ENCODE data around the gene RASSF5. TPM values are rescaled to one million over a fixed set of nuclear protein-coding genes. Genes with fewer than 3 reads are reported as not detected.

The RASSF5 gene
- total and polyA plus RNA-seq, 2 of the 13 experiments (the other 11 are each of a cell fraction or from before 2014, with no cell fraction given) = 0.18 to 0.40 TPM

- no peak for TF ChIP-seq PCBP2 (optimal IDR thresholded peaks at IDR 0.05; ENCODE audit: low read depth, low read length, poor library complexity, severe bottlenecking)
- no peak for TF ChIP-seq HNF4A (CRISPR knock-in tag; IDR thresholded peaks at IDR 0.05)
- peak; percentile 18 for TF ChIP-seq RBM22 (optimal IDR thresholded peaks at IDR 0.05; ENCODE audit: low read length)
- no peak for TF ChIP-seq DNMT3B (CRISPR knock-in tag; conservative IDR thresholded peaks at IDR 0.05)
- no peak for TF ChIP-seq ATF5 (CRISPR knock-in tag; IDR thresholded peaks at IDR 0.05; ENCODE audit: low read depth)
- peak; percentile 48; the same call in 1 of the 2 replicates for TF ChIP-seq MTERF4 (CRISPR knock-in tag; IDR thresholded peaks at IDR 0.05)
- TF ChIP-seq KAT8 (CRISPR knock-in tag; IDR thresholded peaks at IDR 0.05) = peak; percentile 58; the same call in 1 of the 2 replicates
- 0 out of 2 replicates have a peak, but pooled peaks have one; percentile 52 for TF ChIP-seq ZNF605 (CRISPR knock-in tag; IDR thresholded peaks at IDR 0.05)
- TF ChIP-seq ZSCAN22 (CRISPR knock-in tag; IDR thresholded peaks at IDR 0.05) = 0 out of 2 replicates have a peak, but pooled peaks have one; percentile 36
- TF ChIP-seq THAP9 (CRISPR knock-in tag; IDR thresholded peaks at IDR 0.05; ENCODE audit: borderline replicate concordance) = peak; percentile 82
- TF ChIP-seq CAMTA2 (CRISPR knock-in tag; IDR thresholded peaks at IDR 0.05; ENCODE audit: borderline replicate concordance) = peak; percentile 85; the same call in 1 of the 2 replicates
- no peak for TF ChIP-seq GPN1 (CRISPR knock-in tag; IDR thresholded peaks at IDR 0.05; ENCODE audit: borderline replicate concordance)
- TF ChIP-seq RXRB (CRISPR knock-in tag; IDR thresholded peaks at IDR 0.05; ENCODE audit: borderline replicate concordance) = no peak; the same call in 1 of the 2 replicates
- no peak for TF ChIP-seq FOXK2 (IDR thresholded peaks at IDR 0.05)
- TF ChIP-seq PREB (CRISPR knock-in tag; IDR thresholded peaks at IDR 0.05) = no peak
- 0 out of 2 replicates have a peak, but pooled peaks have one; percentile 63 for TF ChIP-seq ZNF570 (CRISPR knock-in tag; IDR thresholded peaks at IDR 0.05; ENCODE audit: borderline replicate concordance)
- TF ChIP-seq FOSL1 (CRISPR knock-in tag; IDR thresholded peaks at IDR 0.05; ENCODE audit: borderline replicate concordance) = no peak
- TF ChIP-seq JUND (CRISPR knock-in tag; IDR thresholded peaks at IDR 0.05) = no peak
- TF ChIP-seq ZBED4 (CRISPR knock-in tag; IDR thresholded peaks at IDR 0.05; ENCODE audit: borderline replicate concordance) = 0 out of 2 replicates have a peak, but pooled peaks have one; percentile 38
Observed at GRCh38 chr1:206635080-206635977, 128.0 kb downstream of the RASSF5 start, which contains the start of gene DYRK3 (continued).
